ENCODE results near the gene DLK2.
A peak's percentile ranks its signal among the peaks of the same experiment; 100 is the strongest.

DLK2 gene

GRCh38 chr6:43454290-43454695, 1.1 kb downstream of the DLK2 start:
- DNase-seq (ENCODE audit: low read depth in 2 of 2): peak; percentile 32 to 37

GRCh38 chr6:43453831-43454230, 1.5 kb downstream of the DLK2 start:
- DNase-seq (ENCODE audit: low read depth in 2 of 2): no peak

GRCh38 chr6:43452896-43453295, 2.5 kb downstream of the DLK2 start:
- DNase-seq (ENCODE audit: low read depth in 2 of 2): no peak

- no peak for DNase-seq (ENCODE audit: low read depth in 2 of 2)
These were observed 3.4 kb downstream of the DLK2 start for GRCh38 chr6:43451939-43452338.

- DNase-seq (ENCODE audit: low read depth in 2 of 2): no peak
These were observed 4.0 kb downstream of the DLK2 start for GRCh38 chr6:43451348-43451747.

- no peak for DNase-seq (ENCODE audit: low read depth in 2 of 2)
These were observed 4.6 kb downstream of the DLK2 start for GRCh38 chr6:43450699-43451131.

GRCh38 chr6:43448916-43449315, 6.4 kb downstream of the DLK2 start:
- DNase-seq (ENCODE audit: low read depth in 2 of 2): no peak

GRCh38 chr6:43447604-43448003, 7.7 kb downstream of the DLK2 start:
- DNase-seq (ENCODE audit: low read depth in 2 of 2): no peak

GRCh38 chr6:43445576-43445975, 9.8 kb downstream of the DLK2 start:
- DNase-seq (ENCODE audit: low read depth in 2 of 2): no peak

- DNase-seq (ENCODE audit: low read depth in 2 of 2): no peak
These were observed 10.8 kb downstream of the DLK2 start for GRCh38 chr6:43444582-43444981.

GRCh38 chr6:43444036-43444435, 11.3 kb downstream of the DLK2 start:
- no peak for DNase-seq (ENCODE audit: low read depth in 2 of 2)

- DNase-seq (ENCODE audit: low read depth in 2 of 2): no peak
These were observed 12.4 kb downstream of the DLK2 start for GRCh38 chr6:43442935-43443334.

GRCh38 chr6:43437700-43438099, 17.6 kb downstream of the DLK2 start:
- no peak for DNase-seq (ENCODE audit: low read depth in 2 of 2)

GRCh38 chr6:43436577-43437282, 18.6 kb downstream of the DLK2 start:
- DNase-seq (ENCODE audit: low read depth in 2 of 2): no peak

- no peak for DNase-seq (ENCODE audit: low read depth in 2 of 2)
These were observed 19.5 kb downstream of the DLK2 start for GRCh38 chr6:43435682-43436437.

GRCh38 chr6:43434943-43435342, 20.4 kb downstream of the DLK2 start:
- DNase-seq (ENCODE audit: low read depth in 2 of 2): no peak

GRCh38 chr6:43434001-43434840, 21.1 kb downstream of the DLK2 start:
- no peak for DNase-seq (ENCODE audit: low read depth in 2 of 2)

- DNase-seq (ENCODE audit: low read depth in 2 of 2): no peak
These were observed 22.2 kb downstream of the DLK2 start for GRCh38 chr6:43433148-43433547.

GRCh38 chr6:43432009-43432945, 23.1 kb downstream of the DLK2 start:
- DNase-seq (ENCODE audit: low read depth in 2 of 2): no peak

- no peak for DNase-seq (ENCODE audit: low read depth in 2 of 2)
These were observed 26.5 kb downstream of the DLK2 start for GRCh38 chr6:43428874-43429273.

- DNase-seq (ENCODE audit: low read depth in 2 of 2): peak in 1 of 2 donors; percentile 4
These were observed 27.2 kb downstream of the DLK2 start for GRCh38 chr6:43428112-43428570.
